Breast epithelium (tissue), 4 donors: ENCODE data around the gene ATL3. TPM values are rescaled to one million over a fixed set of nuclear protein-coding genes. Genes with fewer than 3 reads are reported as not detected.

Source experiments
- DNase-seq, 2 donors: peaks; one replicate each; pipeline ENCODE4 v3.0.0-alpha.2; 2019; ENCODE audit warnings: low spot score in 2 of 2
- H3K27ac ChIP-seq, 2 donors: fragments of 200-600 bp; sonication (generic) in 1 of 2; one replicate each; pipeline ENCODE4 v1.5.1; 2016 to 2019; ENCODE audit warnings: mild to moderate bottlenecking in 1 of 2
- H3K27me3 ChIP-seq, 2 donors: fragments of 200-600 bp; sonication (generic) in 1 of 2; one replicate each; pipeline versions ENCODE4 v1.5.1 to v1.6.0; 2017 to 2019; ENCODE audit warnings: control low read depth in 1 of 2, mild to moderate bottlenecking in 1 of 2
- H3K36me3 ChIP-seq: fragments of 200-600 bp; one replicate; pipeline ENCODE4 v1.5.1; 2019
- H3K4me1 ChIP-seq, 2 donors: fragments of 200-600 bp; sonication (generic); one replicate each; pipeline ENCODE4 v1.5.1; 2016 to 2019; ENCODE audit warnings: control low read depth in 1 of 2
- H3K4me3 ChIP-seq, 3 donors: fragments of 200-600 bp; sonication (generic); 1 replicate in 2 of 3; 2 replicates in 1 of 3; pipeline ENCODE4 v1.5.1; 2016 to 2019; ENCODE audit warnings: mild to moderate bottlenecking in 3 of 3, moderate library complexity in 2 of 3
- H3K9me3 ChIP-seq, 2 donors: fragments of 200-600 bp; sonication (generic) in 1 of 2; one replicate each; pipeline ENCODE4 v1.5.1; 2016 to 2019; ENCODE audit warnings: control low read depth in 1 of 2
- CTCF ChIP-seq, 3 donors: fragments of 450-650 bp; IDR thresholded peaks; one replicate each; pipeline ENCODE4 v1.5.1; 2016 to 2017; ENCODE audit warnings: antibody characterized with exemption in 3 of 3, mild to moderate bottlenecking in 3 of 3, moderate library complexity in 3 of 3
- POLR2A ChIP-seq: fragments of 450-650 bp; IDR thresholded peaks from one replicate; pipeline ENCODE4 v1.6.1; 2016; ENCODE audit warnings: antibody characterized with exemption, mild to moderate bottlenecking, moderate library complexity
- POLR2AphosphoS5 ChIP-seq, 3 donors: sonication (generic); formaldehyde crosslinking; IDR thresholded peaks; one replicate each; pipeline ENCODE4 v1.6.1; 2017; ENCODE audit warnings: antibody characterized with exemption in 3 of 3
- intact Hi-C: fragments of 100-400 bp; cut with DNase I; formaldehyde crosslinking; loops from one replicate; pipeline ENCODE4 v1.15.1; 2023; ENCODE audit warnings: low total_unique reads
- total RNA-seq, 3 donors: library from RNA; depleted of rRNA; stranded (reverse); fragments of >200 nt; gene quantifications; one replicate each; pipeline ENCODE4 v1.1.0, GENCODE V29; 2016

Gene ATL3
- total RNA-seq, 3 donors from 2014 or later, result 75.2 to 165 (median 77.3) TPM

GRCh38 chr11:63592975-63593395, 78.2 kb downstream of the ATL3 start:
- Histone ChIP-seq H3K9me3 (no peaks in the 10 kb centered on the region), H3K36me3 (no peaks in the 10 kb centered on the region), H3K4me1 (no peaks in the 10 kb centered on the region), H3K27ac (no peak overlapping the region), H3K27me3 (no peaks in the 10 kb centered on the region), H3K4me3 (no peak overlapping the region)
- no peak for TF ChIP-seq POLR2AphosphoS5 (IDR thresholded peaks at IDR 0.05)
- TF ChIP-seq CTCF (IDR thresholded peaks at IDR 0.05), result peak in 2 of 3 donors; percentile 47 to 60
- peak in 1 of 2 donors; percentile 18 for DNase-seq
- intact Hi-C loops, result no loop called here

- H3K9me3 ChIP-seq, result no peaks in the 10 kb centered on the region
These were observed 81.0 kb downstream of the ATL3 start for GRCh38 chr11:63590024-63590788.

GRCh38 chr11:63589000-63589399, 82.2 kb downstream of the ATL3 start:
- intact Hi-C loops, result loop anchor here (5.0 kb wide), 1 partner anchor 678 kb away; no protein-coding TSS in a partner anchor
- no peaks in the 10 kb centered on the region for H3K9me3 ChIP-seq
- H3K4me3 ChIP-seq, result no peak overlapping the region

More at GRCh38 chr11:63590024-63590788, 81.0 kb downstream of the ATL3 start:
- Histone ChIP-seq H3K4me1 (no peaks in the 10 kb centered on the region), H3K27me3 (no peaks in the 10 kb centered on the region), H3K27ac (no peak overlapping the region), H3K36me3 (no peaks in the 10 kb centered on the region), H3K4me3 (no peak overlapping the region)
- intact Hi-C loops, result no loop called here
- TF ChIP-seq CTCF (IDR thresholded peaks at IDR 0.05) (no peak), POLR2AphosphoS5 (IDR thresholded peaks at IDR 0.05) (no peak), POLR2A (no peak)
- peak in 1 of 2 donors; percentile 15 for DNase-seq

GRCh38 chr11:63586451-63587166, 84.6 kb downstream of the ATL3 start:
- Histone ChIP-seq H3K4me3 (no peak overlapping the region), H3K9me3 (peaks cover 3 to 6% of the 10 kb centered on the region in 2 donors), H3K36me3 (no peaks in the 10 kb centered on the region), H3K27ac (peak overlapping the region in 1 of 2 donors; percentile 8), H3K27me3 (no peaks in the 10 kb centered on the region), H3K4me1 (no peaks in the 10 kb centered on the region)
- DNase-seq, result peak in 1 of 2 donors; percentile 9
- TF ChIP-seq CTCF (IDR thresholded peaks at IDR 0.05), result no peak
- TF ChIP-seq POLR2A, result no peak
- TF ChIP-seq POLR2AphosphoS5 (IDR thresholded peaks at IDR 0.05), result no peak
- intact Hi-C loops, result loop anchor here (5.0 kb wide), 1 partner anchor 681 kb away; no protein-coding TSS in a partner anchor

More at GRCh38 chr11:63589000-63589399, 82.2 kb downstream of the ATL3 start:
- no peaks in the 10 kb centered on the region for H3K4me1 ChIP-seq
- H3K36me3 ChIP-seq, result no peaks in the 10 kb centered on the region
- H3K27ac ChIP-seq, result no peak overlapping the region
- TF ChIP-seq POLR2AphosphoS5 (IDR thresholded peaks at IDR 0.05) (no peak), POLR2A (no peak), CTCF (IDR thresholded peaks at IDR 0.05) (no peak)
- peak in 1 of 2 donors; percentile 15 for DNase-seq
- H3K27me3 ChIP-seq, result no peaks in the 10 kb centered on the region

GRCh38 chr11:63583357-63583677, 87.9 kb downstream of the ATL3 start:
- Histone ChIP-seq H3K4me1 (no peaks in the 10 kb centered on the region), H3K27me3 (no peaks in the 10 kb centered on the region), H3K27ac (peak overlapping the region; percentile 88 to 91), H3K36me3 (no peaks in the 10 kb centered on the region), H3K4me3 (no peak overlapping the region), H3K9me3 (peaks cover 22 to 26% of the 10 kb centered on the region in 2 donors)
- no peak for TF ChIP-seq POLR2A
- TF ChIP-seq POLR2AphosphoS5 (IDR thresholded peaks at IDR 0.05), result no peak
- TF ChIP-seq CTCF (IDR thresholded peaks at IDR 0.05), result no peak
- intact Hi-C loops, result no loop called here
- DNase-seq, result peak in 1 of 2 donors; percentile 10
